ENCODE results near the gene PML.

PML gene

GRCh38 chr15:73986055-73986775 is 8.3 kb upstream of the PML start:
- peak; percentile 49 for DNase-seq

GRCh38 chr15:73986776-73987056 is 7.8 kb upstream of the PML start:
- DNase-seq: no peak

DNA sequence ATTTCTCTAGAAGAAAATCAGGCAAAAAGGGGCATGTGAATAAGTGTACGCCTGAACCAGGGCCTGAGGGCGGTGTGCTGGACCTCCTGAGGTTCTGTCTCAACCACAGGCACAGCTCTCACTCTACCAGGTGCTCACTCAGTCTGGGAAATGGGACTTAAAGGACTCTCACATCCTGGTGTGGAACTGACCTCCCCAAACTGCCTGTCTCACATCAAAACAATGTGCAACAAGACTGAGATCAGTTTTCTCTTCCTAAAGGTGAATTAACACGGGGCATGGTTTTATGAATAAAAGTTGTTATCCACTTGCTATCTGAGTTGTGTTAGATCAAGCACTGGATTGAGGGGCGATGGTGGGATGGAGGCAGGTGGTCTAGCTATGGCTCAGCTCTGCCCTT is 7.3 kb upstream of the PML start:
- DNase-seq: no peak

DNA sequence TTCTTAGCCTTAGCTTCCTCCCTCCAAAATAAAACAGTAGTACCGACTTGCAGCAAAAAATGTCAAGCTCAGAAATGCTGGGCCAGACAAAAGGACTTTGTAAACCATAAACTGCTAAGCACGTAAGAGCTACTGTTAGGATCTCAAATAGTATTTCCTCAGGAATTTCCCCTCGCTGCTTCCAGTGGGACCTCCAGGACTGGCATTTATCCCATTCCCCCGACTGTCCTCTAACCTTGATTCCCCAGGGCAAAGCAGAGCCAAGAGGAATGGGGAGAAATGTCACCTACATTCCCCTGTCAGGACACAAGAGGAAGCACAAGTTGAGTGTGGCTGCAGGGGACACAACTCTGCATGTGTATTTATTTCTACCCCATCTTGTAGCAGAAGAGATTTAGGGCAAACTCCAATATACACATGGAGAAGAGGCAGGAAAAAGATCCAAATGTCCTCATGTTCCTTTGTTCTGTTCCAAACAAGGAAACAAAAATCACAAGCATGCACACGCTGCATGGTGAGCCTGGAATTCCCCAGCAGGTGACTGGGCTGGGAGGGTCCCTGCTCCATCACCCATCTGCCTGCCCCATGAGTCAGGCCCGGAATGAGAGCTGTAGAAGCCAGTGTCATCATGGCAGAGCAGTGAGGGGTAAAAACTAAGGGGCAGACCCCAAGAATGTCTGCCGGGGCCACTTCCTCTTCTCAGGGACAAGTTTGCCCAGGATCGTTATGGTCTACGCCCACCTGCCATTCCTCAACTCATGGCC is 6.7 kb upstream of the PML start:
- DNase-seq: peak; percentile 65

DNA sequence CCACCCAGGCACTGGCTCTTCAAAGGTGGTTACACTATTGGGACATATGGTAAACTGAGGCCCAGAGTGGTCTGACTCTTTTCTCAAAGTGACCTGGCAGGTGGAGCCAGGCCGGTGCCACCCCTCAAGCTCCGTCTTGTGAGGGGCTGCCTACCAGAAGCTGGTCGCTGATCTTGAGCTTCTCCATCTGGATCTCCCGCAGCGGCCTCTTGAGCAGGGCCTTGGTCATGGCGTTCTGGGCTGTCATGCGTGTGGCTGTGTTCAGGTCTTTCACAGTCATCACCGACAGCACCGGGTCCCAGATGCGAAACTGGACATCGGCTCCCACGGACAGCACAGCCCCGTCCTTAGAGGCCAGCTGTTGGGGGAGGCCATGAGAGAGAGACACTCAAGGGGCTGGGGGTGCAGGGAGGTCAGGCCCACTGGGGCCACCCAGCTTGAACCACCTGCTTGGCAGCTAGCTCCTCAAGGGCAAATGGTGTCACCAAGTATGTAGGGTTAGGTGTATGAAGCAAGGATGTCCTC is 6.0 kb upstream of the PML start:
- no peak for DNase-seq

DNA sequence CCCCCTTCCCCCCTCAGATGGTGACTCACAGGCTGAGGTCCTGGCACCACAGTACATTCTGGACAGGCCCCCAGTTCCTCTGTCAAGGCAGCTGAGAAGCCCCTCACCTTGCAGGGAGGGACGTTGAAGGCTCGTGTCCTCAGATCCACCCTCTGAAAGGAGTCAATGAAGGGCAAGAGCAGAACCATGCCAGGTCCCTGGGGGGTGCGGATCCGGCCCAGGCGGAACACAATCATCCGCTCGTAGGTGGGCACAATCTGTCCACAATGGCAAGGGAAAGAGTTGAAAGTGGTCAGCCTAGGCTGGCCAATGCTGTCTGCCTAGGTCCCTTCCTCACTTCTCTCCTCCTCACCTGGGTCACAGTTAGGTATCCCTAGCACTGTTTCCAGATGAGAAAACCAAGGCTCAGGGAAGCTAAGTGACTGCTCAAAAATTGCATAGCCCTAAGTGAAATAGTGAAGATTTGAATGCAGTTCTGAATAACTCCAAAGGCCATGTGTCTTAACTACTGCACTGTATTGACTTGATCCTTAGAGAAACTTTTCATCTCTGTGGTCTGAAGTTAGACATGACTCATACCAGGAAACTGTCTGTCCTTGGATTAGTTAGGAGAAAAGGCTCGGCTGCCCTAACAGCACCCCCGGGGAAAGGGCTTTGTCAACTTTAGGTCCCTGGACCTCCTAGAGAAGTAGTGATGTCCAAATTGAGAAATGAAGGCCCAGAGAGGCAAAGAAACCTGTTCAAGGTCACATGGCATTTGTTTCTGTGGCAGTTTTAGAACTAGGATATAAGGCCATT is 5.3 kb upstream of the PML start:
- peak; percentile 86 for DNase-seq

DNA sequence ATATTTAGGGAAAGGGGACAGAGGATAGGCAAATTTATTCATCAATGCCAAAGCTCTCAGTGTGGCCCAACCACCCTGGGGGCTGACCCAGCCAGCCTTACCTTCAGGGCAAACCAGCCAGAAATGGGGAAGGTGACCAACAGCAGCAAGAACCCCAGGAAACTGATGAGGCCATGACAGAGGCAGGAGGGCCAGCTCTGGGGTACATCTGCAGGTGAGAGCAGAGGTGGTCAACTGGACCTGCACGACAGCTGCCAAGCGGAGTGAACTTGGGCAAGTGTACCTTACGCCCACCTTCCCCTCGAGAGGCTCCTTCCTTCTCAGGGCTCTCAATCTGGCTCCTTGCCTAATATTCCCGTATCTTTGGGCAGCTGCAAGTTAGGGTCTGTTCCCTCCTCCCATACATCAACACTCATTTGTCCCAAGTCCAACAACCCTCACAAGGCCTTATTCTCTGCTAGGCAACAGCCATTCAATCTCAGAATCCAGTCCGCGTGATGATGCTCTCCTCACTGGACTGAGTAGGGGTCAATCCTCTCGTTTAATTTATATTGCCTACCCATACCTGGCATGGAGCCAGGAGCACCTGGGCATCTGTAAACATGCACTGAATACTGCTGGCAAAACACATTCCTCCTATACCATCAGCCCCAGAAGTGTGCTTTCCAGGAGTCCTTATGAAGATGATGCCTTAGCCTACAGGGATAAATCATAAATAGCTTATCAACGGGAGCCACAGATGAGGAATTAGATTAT is 4.1 kb upstream of the PML start:
- no peak for DNase-seq

GRCh38 chr15:73991260-73991659 is 3.3 kb upstream of the PML start:
- DNase-seq: no peak

DNA sequence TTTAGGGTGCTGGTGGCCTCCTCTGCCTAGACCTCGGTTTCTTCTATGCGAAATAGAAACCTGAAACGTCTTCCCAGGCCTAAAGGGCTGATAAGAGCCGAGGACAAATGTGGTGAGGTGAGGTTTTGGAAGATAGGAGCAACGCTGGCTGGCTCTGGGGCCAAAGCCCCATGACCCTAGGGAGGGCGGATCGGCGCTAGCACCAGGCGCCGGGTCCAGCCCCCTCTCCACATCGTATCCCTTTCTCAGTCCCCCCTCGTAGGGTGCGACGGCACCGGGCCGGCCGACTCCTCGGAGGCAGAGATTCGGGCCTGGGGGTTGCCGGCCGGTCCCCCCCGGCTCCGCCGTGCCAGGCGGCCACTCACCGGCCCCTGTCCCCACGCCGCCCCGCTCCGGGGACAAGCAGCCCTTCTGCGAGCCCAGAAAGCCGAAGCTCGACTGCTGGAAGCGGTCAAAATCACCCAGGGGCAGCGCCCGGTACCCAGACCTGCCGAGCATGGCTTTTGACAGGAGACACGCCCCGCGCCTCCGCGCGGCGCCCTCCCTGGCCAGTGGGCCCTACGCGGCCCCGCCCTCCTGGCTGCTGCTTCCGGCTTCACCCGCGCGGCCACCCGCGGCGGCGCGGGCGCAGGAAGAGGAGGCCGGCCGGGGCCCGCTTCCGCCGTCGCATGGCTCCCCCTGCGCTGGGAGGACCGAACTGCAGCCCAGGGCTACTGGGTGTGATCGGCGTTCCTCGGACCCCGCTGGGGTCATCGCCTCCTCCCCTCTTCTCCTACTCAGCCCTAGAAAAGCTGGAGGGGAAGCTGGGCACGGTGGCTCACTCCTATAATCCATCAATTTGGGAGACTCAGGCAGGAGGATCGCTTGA is 2.6 kb upstream of the PML start, which contains the start of gene STOML1:
TSS of gene STOML1 (minus strand) at position 570 of the 868 bp plus-strand sequence. CDS start at position 498, 72 bp downstream.
- DNase-seq: peak; percentile 87

DNA sequence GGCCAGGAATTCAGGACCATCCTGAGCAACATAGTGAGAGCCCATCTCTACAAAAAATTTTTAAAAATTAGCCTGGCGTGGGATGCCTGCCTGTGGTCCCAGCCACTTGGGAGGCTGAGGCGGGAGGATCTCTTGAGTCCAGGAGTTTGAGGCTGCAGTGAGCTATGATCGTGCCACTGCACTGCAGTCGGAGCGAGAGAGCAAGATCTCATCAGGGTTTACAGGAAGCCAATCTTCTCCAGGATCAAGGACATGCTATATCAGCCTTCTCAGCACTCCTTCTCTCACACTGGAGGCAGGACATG is 2.0 kb upstream of the PML start:
- DNase-seq: no peak

GRCh38 chr15:73993211-73993994 is 1.1 kb upstream of the PML start:
- no peak for DNase-seq

- peak; percentile 19 for DNase-seq
Measured at GRCh38 chr15:73994912-73995622, 551 bp downstream of the PML start.

GRCh38 chr15:73996267-73996666 is 1.8 kb downstream of the PML start:
- no peak for DNase-seq

DNA sequence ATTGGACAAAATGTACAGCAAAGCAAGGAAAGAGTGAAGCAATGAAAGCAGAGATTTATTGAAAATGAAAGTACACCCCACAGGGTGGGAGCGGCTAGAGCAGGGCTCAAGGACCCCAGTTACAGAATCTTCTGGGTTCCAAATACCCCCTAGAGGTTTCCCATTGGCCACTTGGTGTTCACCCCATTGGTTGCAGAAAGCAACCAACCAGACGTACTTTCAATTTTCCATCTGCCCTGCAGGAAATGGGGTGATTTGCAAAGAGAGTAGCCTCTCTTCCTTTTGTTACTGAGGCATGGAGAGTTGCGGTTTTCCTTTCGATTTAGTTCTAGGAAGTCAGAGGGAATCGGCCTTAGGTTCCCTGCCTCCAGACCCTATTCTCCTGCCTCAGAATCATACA is 2.4 kb downstream of the PML start:
- peak; percentile 42 for DNase-seq

DNA sequence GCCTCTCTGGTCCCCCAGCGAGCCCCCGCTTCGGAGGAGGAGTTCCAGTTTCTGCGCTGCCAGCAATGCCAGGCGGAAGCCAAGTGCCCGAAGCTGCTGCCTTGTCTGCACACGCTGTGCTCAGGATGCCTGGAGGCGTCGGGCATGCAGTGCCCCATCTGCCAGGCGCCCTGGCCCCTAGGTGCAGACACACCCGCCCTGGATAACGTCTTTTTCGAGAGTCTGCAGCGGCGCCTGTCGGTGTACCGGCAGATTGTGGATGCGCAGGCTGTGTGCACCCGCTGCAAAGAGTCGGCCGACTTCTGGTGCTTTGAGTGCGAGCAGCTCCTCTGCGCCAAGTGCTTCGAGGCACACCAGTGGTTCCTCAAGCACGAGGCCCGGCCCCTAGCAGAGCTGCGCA is 3.5 kb downstream of the PML start:
- no peak for DNase-seq

- no peak for DNase-seq
Measured at GRCh38 chr15:74006774-74007639, 12.5 kb downstream of the PML start.

DNA sequence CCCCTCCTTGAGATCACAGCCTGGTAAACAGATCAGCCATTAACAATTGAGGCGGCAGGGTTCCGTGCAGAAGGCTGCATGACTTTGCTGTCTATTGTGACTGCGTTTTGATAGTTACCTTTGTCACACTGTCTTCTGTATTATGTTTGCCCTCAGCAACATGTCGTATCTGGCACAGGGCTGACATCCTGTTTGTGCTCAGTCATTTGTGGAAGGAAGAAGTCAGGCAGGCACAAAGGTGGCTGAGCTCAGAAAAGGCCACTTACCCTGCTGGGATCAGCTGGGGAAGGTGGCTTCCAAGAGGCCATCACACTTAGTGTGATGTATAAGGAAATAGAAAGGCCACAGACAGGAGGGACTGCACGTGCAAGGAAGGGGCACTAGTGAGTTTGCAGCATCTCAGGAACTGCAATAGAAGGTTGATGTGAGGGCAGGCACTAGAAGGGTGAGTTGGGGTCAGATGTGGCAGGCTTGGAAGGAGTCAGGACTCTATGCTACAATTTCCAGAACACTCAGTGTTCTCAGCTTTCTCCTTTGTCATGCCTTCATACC is 13.4 kb downstream of the PML start:
- no peak for DNase-seq

- DNase-seq: no peak
Measured at GRCh38 chr15:74008901-74009300, 14.4 kb downstream of the PML start.

DNA sequence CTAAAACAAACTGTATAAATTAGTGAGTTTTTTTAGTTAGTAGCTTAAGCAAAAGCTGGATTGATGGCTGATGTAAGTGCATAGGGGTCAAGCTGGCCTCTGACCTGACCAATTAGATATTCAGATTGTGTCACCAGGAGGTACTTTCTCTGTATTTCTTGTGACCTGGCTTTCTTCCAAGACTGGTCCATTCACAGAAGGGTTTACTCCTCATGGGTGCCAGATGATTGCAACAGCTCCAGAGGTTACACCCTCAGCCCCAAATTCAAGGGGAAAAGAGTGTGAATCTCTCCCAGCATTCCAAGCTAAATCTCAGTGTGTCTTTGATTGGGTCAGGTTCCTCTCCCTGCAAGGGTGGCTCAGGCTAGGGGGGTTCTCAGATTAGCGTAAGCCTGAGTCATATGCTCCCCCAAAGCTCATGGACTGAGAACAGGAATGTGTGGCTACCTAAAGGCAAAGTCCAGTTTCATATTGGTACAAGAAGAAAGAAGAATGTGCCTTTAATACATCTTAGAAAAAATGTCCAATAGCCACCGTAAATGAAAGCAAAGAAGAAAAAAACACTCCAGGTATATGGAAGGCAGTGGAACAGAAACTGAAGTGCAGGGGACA is 16.5 kb downstream of the PML start:
- DNase-seq: no peak

All from kidney glomerular epithelial cell (primary cell).